Activated CD8-positive, alpha-beta memory T cell treated with anti-CD3 and anti-CD28 coated beads for 48 hours (primary cell): ENCODE results near the gene SLC25A28.

Experiments
- DNase-seq, 3 experiments: peaks; one replicate each; pipeline ENCODE4 v3.0.0-alpha.2; 2020; ENCODE audit warnings: low read depth in 2 of 3, low spot score in 2 of 3

Gene SLC25A28

DNA sequence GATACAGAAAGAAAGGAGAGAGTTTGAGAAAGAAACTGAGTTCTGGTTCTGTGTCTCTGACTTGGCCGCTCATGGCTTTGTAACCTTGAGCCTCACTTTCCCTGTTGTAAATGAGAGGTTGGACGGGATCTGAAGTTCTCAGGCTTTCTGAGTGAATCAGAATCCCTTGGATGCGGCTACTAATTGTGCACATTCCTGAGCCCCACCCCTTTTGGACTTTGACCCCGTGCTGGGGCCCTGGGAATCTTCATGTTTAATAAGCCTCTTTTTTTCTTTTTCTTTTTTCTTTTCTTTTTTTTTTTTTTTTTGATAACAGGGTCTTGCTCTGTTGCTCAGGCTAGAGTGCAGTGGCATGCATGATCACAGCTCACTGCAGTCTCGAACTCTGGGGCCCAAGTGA lies 26.9 kb downstream of the SLC25A28 start:
- DNase-seq, result no peak

DNA sequence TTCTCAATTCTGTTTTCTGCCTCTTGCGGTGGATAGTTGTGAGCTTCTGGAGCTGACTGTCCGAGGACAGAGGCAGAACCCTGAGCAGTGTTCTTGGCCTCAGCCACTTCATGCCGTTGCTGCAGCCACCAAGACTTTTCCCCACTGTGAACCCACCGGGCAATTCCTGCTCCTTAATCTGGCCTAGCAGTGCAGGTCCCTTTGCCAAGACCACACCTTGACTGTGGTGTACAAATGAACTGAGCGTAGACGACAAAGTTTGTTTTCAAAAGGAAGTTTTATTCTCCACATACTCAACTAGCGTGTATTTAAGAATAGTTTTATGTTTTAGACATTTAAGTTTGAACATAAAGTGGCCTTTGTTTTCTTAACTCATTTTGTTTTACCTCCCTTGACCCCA lies 29.4 kb downstream of the SLC25A28 start:
- no peak for DNase-seq

DNA sequence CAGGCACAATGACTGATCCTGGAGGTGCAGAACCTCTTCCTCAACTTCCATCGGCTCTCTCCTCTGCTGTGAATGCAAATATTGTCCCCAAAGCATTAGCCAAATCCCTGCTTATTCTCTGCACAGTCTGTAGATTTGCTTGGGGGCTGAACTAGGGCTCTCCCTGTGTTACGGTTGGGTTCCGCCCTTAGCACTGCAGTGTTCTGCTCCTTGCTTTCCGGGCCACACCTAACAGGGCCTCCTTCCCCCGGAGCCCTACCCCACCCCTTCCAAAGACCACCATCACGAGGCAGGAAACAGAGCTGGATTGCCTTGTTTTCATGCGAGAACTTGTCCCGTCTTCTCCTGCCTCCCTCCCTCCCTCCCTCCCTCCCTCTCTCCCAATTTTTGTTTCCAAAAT lies 36.6 kb downstream of the SLC25A28 start:
- no peak for DNase-seq

DNA sequence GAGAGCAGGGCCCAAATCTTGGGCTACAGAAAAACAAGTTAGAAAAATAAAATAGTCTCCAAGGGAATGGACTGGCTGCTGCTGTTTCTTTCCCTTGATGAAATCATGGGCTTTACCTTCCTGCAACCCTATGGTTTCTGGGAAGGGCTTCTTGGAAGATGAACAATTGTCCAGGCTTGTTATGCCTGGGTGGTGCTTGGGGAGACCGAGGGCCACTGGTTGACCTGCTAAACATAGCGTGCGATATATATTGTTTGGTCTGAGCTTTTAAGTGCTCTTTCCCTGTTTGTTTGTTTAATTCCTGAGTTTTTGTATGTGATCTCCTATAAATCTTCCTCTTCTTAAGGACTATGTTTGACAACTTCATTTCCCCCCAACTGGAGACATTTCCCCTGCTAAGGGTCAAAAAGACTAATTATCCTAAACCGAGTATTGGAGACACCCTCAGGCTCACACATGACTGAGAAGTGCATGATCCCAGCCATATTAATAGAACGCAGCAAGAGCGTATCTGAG lies 37.9 kb downstream of the SLC25A28 start:
- DNase-seq, result no peak

DNA sequence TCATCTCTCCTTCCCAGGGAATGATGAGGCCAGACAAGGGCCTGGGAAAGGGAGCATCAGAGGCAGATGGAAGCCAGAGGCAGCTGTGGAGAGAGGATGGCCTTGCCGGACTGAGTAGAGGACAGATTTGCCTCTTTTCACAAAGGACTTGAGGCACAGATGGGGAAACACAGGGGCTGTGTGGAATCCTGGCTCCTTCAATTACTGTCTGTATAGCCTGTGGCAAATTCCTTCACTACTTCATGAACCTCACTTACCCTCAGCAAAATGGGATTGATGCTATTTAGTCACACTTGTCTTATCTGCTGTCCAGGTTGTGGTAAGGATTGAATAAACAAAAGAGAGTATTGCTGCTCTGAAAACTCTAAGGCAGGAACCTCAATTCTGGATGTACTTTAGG lies 40.3 kb downstream of the SLC25A28 start:
- no peak for DNase-seq

DNA sequence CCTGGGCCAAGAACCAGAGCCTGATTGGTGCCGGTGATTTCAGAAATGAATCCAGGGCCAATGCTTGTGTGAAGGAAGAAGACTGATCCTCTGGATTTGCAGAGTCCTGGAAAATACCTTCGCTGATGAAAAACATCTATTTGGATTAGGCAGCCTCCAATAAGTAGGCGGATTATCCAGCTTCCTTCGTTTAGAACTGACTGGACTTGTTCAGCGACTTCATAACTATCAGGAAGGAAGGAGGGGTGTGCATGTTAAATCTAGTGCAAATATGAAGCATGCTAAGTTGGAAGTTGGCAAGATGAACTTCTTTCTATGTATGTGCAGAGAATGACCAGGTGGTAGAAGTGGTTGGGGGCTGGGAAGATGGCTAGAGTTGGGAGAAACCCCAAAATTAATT lies 46.4 kb downstream of the SLC25A28 start:
- DNase-seq, result no peak

DNA sequence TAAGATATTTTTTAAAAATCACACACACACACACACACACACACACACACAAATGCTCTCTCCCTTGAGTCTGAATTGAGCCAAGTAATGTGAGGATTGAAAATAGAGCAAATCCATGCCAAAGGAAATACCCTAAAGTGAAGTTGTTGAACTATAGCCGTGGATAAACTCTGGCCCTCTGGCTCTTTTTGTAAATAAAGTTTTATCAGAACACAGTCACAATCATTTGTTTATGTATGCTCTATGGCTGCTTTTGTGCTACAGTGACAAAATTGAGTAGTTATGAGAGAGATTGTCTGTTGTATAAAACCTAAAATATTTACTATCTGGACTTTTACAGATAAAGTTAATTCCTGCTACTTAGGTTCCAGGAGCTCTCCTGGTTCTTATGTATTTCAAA lies 48.4 kb downstream of the SLC25A28 start:
- no peak for DNase-seq

DNA sequence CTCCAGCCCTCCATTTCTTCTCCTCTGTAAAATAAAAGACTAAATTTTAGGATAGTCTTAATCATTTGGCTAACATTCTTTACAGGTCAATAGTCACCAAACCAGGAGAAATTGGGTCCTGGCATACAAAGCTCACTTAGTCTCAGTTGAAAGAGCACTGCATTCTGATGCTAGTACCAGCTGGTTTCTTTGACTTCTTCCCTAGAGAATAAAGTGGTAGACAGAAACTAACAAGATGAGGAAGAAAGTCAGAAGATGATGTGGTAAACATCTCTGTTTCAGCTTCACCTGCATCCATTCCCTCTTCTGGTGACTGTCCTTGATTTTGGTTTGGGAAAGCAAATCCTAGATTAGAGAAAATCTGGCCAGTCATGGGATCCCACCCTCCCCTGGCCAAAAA lies 50.3 kb downstream of the SLC25A28 start:
- DNase-seq, result no peak

DNA sequence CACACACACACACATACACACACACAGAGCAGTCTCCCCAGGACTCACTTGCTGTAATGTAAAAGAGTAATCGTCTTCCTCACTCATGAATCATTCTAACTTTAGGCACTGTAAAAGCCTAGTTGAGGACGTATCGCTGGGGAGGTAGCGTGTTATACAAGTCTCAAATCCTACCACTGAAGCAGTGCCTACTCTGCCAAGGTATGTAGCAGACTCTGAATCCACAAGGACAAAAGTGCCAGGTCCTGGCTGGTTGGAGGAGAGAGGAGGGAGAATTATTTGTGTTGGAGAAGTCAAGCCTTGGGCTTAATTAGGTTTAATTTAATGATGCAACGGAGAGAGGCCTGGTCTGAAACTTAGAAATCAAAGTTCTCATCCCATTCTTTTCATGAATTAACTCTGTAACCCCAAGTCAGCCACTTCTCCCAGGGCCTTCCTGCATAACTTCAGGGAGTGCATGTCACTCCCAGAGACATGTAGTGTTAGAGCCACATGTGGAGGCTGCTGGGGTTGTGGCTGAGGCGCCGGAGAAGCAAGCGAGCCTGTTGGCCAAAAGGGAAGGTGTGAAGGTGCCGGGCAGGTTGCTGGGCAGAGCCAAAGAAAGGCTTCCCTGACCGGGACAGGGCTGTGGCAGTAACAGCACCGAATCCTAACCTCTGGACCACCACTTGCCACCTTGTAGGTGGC lies 50.8 kb downstream of the SLC25A28 start:
- DNase-seq, result no peak

DNA sequence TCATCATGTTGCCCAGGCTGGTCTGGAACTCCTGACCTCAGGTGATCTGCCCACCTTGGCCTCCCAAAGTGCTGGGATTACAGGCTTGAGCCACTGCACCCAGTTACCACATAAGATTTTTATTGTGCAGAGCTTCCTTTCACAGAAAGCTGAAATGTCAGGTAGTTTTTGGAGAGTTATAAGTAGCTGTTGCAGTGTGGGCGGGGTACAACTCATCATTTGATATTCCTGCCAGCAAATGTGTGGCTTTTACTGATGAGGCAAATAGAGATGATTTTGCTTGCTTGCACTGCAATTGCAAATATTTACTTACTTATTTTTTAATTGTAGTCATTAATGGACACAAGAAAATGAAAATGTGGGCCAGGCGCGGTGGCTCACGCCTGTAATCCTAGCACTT lies 55.1 kb downstream of the SLC25A28 start:
- no peak for DNase-seq

DNA sequence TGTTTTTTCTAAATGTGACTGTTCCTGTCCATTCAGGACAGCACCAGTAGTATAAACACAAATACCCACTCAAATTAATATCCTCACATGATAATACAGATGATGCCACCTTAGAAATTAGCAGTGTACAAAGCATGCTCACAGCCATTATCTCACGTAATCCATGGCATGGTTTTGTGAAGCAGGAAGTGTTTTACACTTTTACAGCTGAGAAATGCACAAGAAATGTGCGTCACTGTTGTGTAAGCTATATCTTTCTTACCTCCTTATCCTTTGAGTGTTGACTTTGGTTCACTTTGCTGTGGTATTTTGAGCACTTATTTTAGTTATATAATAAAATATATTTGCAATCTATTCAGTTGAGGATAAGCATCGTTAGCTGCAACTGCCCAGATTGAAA lies 55.9 kb downstream of the SLC25A28 start:
- DNase-seq, result no peak

DNA sequence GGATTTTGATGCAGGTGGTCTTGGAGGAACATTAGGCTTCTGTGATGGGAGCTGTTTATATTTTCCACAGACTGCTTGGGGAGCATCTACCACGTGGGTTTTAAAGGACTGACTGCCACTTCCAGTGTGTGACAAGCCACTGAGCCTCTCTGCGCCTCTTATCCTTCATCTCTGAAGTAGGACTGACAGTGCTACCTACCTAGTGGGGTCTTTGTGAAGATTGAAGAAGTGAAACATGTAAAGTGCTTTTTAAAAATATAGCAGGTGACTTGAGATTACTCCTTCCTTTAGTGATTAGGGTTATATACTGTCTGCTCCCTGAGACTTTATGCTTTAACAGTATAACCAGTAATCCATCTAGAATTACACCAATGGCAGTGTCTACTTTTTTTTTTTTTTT lies 57.6 kb downstream of the SLC25A28 start:
- DNase-seq, result no peak
